ENCODE measurements around the gene FXYD6. TPM values are rescaled to one million over a fixed set of nuclear protein-coding genes. Genes with fewer than 3 reads are reported as not detected.

The FXYD6 gene
- total and polyA plus RNA-seq, 9 of the 15 experiments (the other 6 are each of a cell fraction or from before 2014, with no cell fraction given) = 0.07 to 0.35 TPM; not detected in 7

DNA sequence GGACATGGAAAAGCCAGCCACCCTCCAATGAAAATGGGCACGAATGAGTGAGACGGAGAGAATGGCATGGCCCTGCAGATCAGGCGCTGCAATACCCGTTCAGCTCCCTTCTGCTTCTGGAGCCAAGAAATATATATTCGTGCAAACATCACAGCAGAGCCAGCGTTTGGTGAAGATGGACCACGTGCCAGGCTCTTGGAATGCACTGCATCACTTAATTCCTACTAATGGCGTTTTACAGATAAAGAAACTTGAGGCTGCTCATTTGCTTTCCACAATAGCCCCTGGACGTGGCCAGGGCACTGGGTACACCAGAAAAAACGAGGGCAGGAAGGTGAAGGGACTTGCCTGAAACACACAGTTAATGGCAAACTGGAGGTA lies 50.3 kb downstream of the FXYD6 start (continued):
- TF ChIP-seq, protein P1, sequence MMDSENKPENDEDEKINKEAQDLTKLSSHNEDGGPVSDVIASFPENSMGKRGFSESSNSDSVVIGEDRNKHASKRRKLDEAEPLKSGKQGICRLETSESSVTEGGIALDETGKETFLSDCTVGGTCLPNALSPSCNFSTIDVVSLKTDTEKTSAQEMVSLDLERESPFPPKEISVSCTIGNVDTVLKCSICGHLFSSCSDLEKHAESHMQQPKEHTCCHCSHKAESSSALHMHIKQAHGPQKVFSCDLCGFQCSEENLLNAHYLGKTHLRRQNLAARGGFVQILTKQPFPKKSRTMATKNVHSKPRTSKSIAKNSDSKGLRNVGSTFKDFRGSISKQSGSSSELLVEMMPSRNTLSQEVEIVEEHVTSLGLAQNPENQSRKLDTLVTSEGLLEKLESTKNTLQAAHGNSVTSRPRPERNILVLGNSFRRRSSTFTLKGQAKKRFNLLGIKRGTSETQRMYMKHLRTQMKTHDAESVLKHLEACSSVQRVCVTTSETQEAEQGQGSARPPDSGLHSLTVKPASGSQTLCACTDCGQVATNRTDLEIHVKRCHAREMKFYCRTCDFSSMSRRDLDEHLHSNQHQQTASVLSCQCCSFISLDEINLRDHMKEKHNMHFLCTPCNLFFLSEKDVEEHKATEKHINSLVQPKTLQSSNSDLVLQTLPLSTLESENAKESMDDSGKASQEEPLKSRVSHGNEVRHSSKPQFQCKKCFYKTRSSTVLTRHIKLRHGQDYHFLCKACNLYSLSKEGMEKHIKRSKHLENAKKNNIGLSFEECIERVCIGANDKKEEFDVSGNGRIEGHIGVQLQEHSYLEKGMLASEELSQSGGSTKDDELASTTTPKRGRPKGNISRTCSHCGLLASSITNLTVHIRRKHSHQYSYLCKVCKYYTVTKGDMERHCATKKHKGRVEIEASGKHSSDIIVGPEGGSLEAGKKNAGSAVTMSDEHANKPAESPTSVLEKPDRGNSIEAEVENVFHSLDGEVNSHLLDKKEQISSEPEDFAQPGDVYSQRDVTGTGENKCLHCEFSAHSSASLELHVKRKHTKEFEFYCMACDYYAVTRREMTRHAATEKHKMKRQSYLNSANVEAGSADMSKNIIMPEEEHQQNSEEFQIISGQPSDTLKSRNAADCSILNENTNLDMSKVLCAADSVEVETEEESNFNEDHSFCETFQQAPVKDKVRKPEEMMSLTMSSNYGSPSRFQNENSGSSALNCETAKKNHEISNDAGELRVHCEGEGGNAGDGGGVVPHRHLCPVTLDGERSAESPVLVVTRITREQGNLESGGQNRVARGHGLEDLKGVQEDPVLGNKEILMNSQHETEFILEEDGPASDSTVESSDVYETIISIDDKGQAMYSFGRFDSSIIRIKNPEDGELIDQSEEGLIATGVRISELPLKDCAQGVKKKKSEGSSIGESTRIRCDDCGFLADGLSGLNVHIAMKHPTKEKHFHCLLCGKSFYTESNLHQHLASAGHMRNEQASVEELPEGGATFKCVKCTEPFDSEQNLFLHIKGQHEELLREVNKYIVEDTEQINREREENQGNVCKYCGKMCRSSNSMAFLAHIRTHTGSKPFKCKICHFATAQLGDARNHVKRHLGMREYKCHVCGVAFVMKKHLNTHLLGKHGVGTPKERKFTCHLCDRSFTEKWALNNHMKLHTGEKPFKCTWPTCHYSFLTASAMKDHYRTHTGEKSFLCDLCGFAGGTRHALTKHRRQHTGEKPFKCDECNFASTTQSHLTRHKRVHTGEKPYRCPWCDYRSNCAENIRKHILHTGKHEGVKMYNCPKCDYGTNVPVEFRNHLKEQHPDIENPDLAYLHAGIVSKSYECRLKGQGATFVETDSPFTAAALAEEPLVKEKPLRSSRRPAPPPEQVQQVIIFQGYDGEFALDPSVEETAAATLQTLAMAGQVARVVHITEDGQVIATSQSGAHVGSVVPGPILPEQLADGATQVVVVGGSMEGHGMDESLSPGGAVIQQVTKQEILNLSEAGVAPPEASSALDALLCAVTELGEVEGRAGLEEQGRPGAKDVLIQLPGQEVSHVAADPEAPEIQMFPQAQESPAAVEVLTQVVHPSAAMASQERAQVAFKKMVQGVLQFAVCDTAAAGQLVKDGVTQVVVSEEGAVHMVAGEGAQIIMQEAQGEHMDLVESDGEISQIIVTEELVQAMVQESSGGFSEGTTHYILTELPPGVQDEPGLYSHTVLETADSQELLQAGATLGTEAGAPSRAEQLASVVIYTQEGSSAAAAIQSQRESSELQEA (IDR thresholded peaks at IDR 0.05; ENCODE audit: low read depth) = no peak
- TF ChIP-seq, protein P2, sequence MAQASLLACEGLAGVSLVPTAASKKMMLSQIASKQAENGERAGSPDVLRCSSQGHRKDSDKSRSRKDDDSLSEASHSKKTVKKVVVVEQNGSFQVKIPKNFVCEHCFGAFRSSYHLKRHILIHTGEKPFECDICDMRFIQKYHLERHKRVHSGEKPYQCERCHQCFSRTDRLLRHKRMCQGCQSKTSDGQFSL (CRISPR knock-in tag; IDR thresholded peaks at IDR 0.05) = no peak
- TF ChIP-seq, protein P2 (tag; IDR thresholded peaks at IDR 0.05) = no peak

All from K562 (cell line).